ENCODE results near the gene HSFX2.
A peak's percentile ranks its signal among the peaks of the same experiment; 100 is the strongest.
"Not testable (repeated sequence)": the region's sequence is repeated elsewhere in the genome, so short reads cannot be mapped to it uniquely, and the experiment has no call there.

Gene HSFX2

GRCh38 chrX:149631234-149632165 lies 36.4 kb upstream of the HSFX2 start, which contains the start of gene TMEM185A:
TMEM185A (minus strand) TSS chrX:149631792; CDS start chrX:149631580, 212 bp downstream.
- H3K4me3 ChIP-seq (replicated peaks; ENCODE audit: low read depth, low read length), result peak within 1 kb of the TSS; percentile 54
- no peak for TF ChIP-seq CTCF (IDR thresholded peaks at IDR 0.05; ENCODE audit: low read depth, low read length, missing control alignments)
- no peak for DNase-seq (ENCODE audit: extremely low read depth, low read depth)

GRCh38 chrX:149630681-149631233 lies 35.6 kb upstream of the HSFX2 start:
- DNase-seq (ENCODE audit: extremely low read depth, low read depth), result no peak
- no peak for TF ChIP-seq CTCF (IDR thresholded peaks at IDR 0.05; ENCODE audit: low read depth, low read length, missing control alignments)
- H3K4me3 ChIP-seq (replicated peaks; ENCODE audit: low read depth, low read length), result peak overlapping the region; percentile 54

GRCh38 chrX:149629730-149630387 lies 34.7 kb upstream of the HSFX2 start:
- no peak for TF ChIP-seq CTCF (IDR thresholded peaks at IDR 0.05; ENCODE audit: low read depth, low read length, missing control alignments)
- no peak for DNase-seq (ENCODE audit: extremely low read depth, low read depth)
- H3K4me3 ChIP-seq (replicated peaks; ENCODE audit: low read depth, low read length), result peak overlapping the region; percentile 54

- DNase-seq (ENCODE audit: extremely low read depth, low read depth), result no peak
- no peak overlapping the region for H3K4me3 ChIP-seq (replicated peaks; ENCODE audit: low read depth, low read length)
- TF ChIP-seq CTCF (IDR thresholded peaks at IDR 0.05; ENCODE audit: low read depth, low read length, missing control alignments), result no peak
Observed at GRCh38 chrX:149628768-149629167, 33.7 kb upstream of the HSFX2 start.

GRCh38 chrX:149628280-149628679 lies 33.2 kb upstream of the HSFX2 start:
- H3K4me3 ChIP-seq (replicated peaks; ENCODE audit: low read depth, low read length), result no peak overlapping the region
- no peak for DNase-seq (ENCODE audit: extremely low read depth, low read depth)
- no peak for TF ChIP-seq CTCF (IDR thresholded peaks at IDR 0.05; ENCODE audit: low read depth, low read length, missing control alignments)

- not testable (repeated sequence) for DNase-seq (ENCODE audit: extremely low read depth, low read depth); H3K4me3 ChIP-seq (replicated peaks; ENCODE audit: low read depth, low read length)
Observed at GRCh38 chrX:149626829-149627228, 31.7 kb upstream of the HSFX2 start.

GRCh38 chrX:149619662-149620061 lies 24.5 kb upstream of the HSFX2 start:
- not testable (repeated sequence) for H3K4me3 ChIP-seq (replicated peaks; ENCODE audit: low read depth, low read length); DNase-seq (ENCODE audit: extremely low read depth, low read depth)

Measured in HFF-Myc (cell line).